ENCODE results near the gene NDUFAF4. TPM values are rescaled to one million over a fixed set of nuclear protein-coding genes. Genes with fewer than 3 reads are reported as not detected.

Gene NDUFAF4
- total and polyA plus RNA-seq, 2 of the 13 experiments (the other 11 are each of a cell fraction or from before 2014, with no cell fraction given) = 41.3 to 59.7 TPM

- H3K9ac ChIP-seq (ENCODE audit: insufficient read depth, low read depth, low read length) = no peak overlapping the region
- H3K27me3 ChIP-seq (ENCODE audit: control insufficient read depth in 1 of 2, insufficient read depth in 2 of 2, low read length in 2 of 2) = peaks cover 0 to 3% of the 10 kb centered on the region in 2 experiments; a peak in 2 of 5 replicates
- ChIA-PET POLR2A (no interaction called here), CTCF (ENCODE audit: low intra/inter-chr PET ratio, low total read pairs) (interaction anchor here (1.4 to 1.8 kb wide), 2 partner anchors 154 to 160 kb away, joined by 8 read pairs; no protein-coding TSS in a partner anchor)
- H3K36me3 ChIP-seq (replicated peaks in 1 of 2; ENCODE audit: control insufficient read depth in 1 of 2, insufficient read depth in 2 of 2, low read length in 2 of 2) = peaks cover 0 to 11% of the 10 kb centered on the region in 2 experiments; a peak in 2 of 5 replicates
- H3K9me3 ChIP-seq (ENCODE audit: low read length) = no peaks in the 10 kb centered on the region
- TF ChIP-seq HMG20A (CRISPR knock-in tag; IDR thresholded peaks at IDR 0.05; ENCODE audit: borderline replicate concordance) = no peak
- no peak for TF ChIP-seq SKI (IDR thresholded peaks at IDR 0.05; ENCODE audit: partially characterized antibody)
- no peak for TF ChIP-seq TBL1XR1 (IDR thresholded peaks at IDR 0.05; ENCODE audit: borderline replicate concordance, low read length, partially characterized antibody)
- TF ChIP-seq ZMAT5 (CRISPR knock-in tag; IDR thresholded peaks at IDR 0.05; ENCODE audit: borderline replicate concordance, low read depth) = no peak
- TF ChIP-seq HNF4A (CRISPR knock-in tag; IDR thresholded peaks at IDR 0.05) = no peak
- no peak for TF ChIP-seq ZNF703 (CRISPR knock-in tag; IDR thresholded peaks at IDR 0.05; ENCODE audit: borderline replicate concordance)
- TF ChIP-seq ZSCAN30 (CRISPR knock-in tag; IDR thresholded peaks at IDR 0.05) = no peak
- no peak for TF ChIP-seq ZNF432 (CRISPR knock-in tag; IDR thresholded peaks at IDR 0.05; ENCODE audit: borderline replicate concordance)
- no peak for TF ChIP-seq FOXJ3 (CRISPR knock-in tag; IDR thresholded peaks at IDR 0.05; ENCODE audit: borderline replicate concordance)
- no peak for TF ChIP-seq NFIB (CRISPR knock-in tag; IDR thresholded peaks at IDR 0.05; ENCODE audit: borderline replicate concordance)
- no peak for TF ChIP-seq SP5 (CRISPR knock-in tag; IDR thresholded peaks at IDR 0.05; ENCODE audit: borderline replicate concordance, low read depth)
- no peak for TF ChIP-seq ZNF460 (CRISPR knock-in tag; IDR thresholded peaks at IDR 0.05; ENCODE audit: borderline replicate concordance)
- no peak for TF ChIP-seq NR3C1 (CRISPR knock-in tag; IDR thresholded peaks at IDR 0.05)
- TF ChIP-seq HINFP (CRISPR knock-in tag; IDR thresholded peaks at IDR 0.05; ENCODE audit: low read depth) = no peak
- TF ChIP-seq HOMEZ (CRISPR knock-in tag; IDR thresholded peaks at IDR 0.05; ENCODE audit: low read depth) = no peak
- no peak for TF ChIP-seq ELF3 (CRISPR knock-in tag; IDR thresholded peaks at IDR 0.05)
- no peak for TF ChIP-seq PHF20 (CRISPR knock-in tag; IDR thresholded peaks at IDR 0.05)
- no peak for TF ChIP-seq CREB1 (IDR thresholded peaks at IDR 0.05)
- no peak for TF ChIP-seq CREB1 (CRISPR knock-in tag; IDR thresholded peaks at IDR 0.05)
- TF ChIP-seq POGZ (CRISPR knock-in tag; IDR thresholded peaks at IDR 0.05) = no peak
- H3K27ac ChIP-seq (ENCODE audit: extremely low read length, insufficient read depth, low read length) = no peak overlapping the region
- peaks cover 22% of the 10 kb centered on the region for H3K79me2 ChIP-seq (ENCODE audit: insufficient read depth, low read length)
- H3K4me2 ChIP-seq (ENCODE audit: low read depth, low read length) = no peak overlapping the region
- peaks cover 16% of the 10 kb centered on the region for H3K4me1 ChIP-seq (ENCODE audit: insufficient read depth, low read length)
- no TSS peak for BruUV-seq (replicated peaks)
- no peak for FAIRE-seq
- H4K20me1 ChIP-seq (ENCODE audit: insufficient read depth, low read length) = peaks cover 8% of the 10 kb centered on the region; the same call in 1 of the 2 replicates
- 97% methylated on average over 2 of the region's 2 CpGs for WGBS (ENCODE audit: low lambda C conversion rate)
- H2AFZ ChIP-seq (ENCODE audit: low read length) = no peak overlapping the region
- ATAC-seq = no peak
- intact Hi-C loops (cut with micrococcal nuclease; ENCODE audit: unreplicated experiment) (loop anchor here (1.0 to 2.0 kb wide), 2 partner anchors 155 to 159 kb away; no protein-coding TSS in a partner anchor), in situ Hi-C loops (cut with HindIII; ENCODE audit: extremely low pct_ligation_motif_present, low pct_unique_long_range_greater_than_20kb) (loop anchor here (5.0 kb wide), 2 partner anchors 158 to 272 kb away; no protein-coding TSS in a partner anchor)
- DNase-seq (ENCODE audit: low spot score) = no peak
- no peak overlapping the region for H3K4me3 ChIP-seq (replicated peaks in 1 of 3; ENCODE audit: insufficient read depth in 1 of 3, low read depth in 2 of 3, low read length in 3 of 3)
Measured at GRCh38 chr6:96899451-96899998, 1.8 kb upstream of the NDUFAF4 start.

Measured in HepG2 (cell line).